Pancreas (tissue), 10 donors: ENCODE results near the gene PCDHAC2. TPM values are rescaled to one million over a fixed set of nuclear protein-coding genes. Genes with fewer than 3 reads are reported as not detected.

Source experiments
- ATAC-seq, 4 donors: fragments of 200-7000 bp; cut with Tn5 transposase; one replicate each; pipeline versions ENCODE4 v1.8.0 to v1.9.1; 2020; ENCODE audit warnings: mild to moderate bottlenecking in 4 of 4, moderate library complexity in 4 of 4
- DNase-seq, 6 donors: peaks; one replicate each; pipeline ENCODE4 v3.0.0-alpha.2; 2020
- FAIRE-seq: peaks from 2 replicates; lab custom pipeline; 2012; peaks lifted over from hg19 to GRCh38; lab: Jason Lieb, UNC
- H3K27ac ChIP-seq, 4 donors: fragments of 200-600 bp; sonication (generic); 1 replicate in 3 of 4; 2 replicates in 1 of 4; pipeline versions ENCODE4 v1.5.0 to v1.8.0; 2020
- H3K27me3 ChIP-seq, 4 donors: fragments of 200-600 bp; one replicate each; pipeline ENCODE4 v1.8.0; 2021
- H3K36me3 ChIP-seq, 3 donors: fragments of 200-600 bp; sonication (generic) in 1 of 3; one replicate each; pipeline versions ENCODE4 v1.5.0 to v1.8.0; 2020 to 2021
- H3K4me1 ChIP-seq, 3 donors: fragments of 200-600 bp; one replicate each; pipeline ENCODE4 v1.8.0; 2021
- H3K4me3 ChIP-seq, 4 donors: fragments of 200-600 bp; sonication (generic) in 2 of 4; one replicate each; pipeline versions ENCODE4 v1.5.0 to v1.8.0; 2020 to 2021
- H3K9me3 ChIP-seq, 4 donors: fragments of 200-600 bp; one replicate each; pipeline ENCODE4 v1.8.0; 2021
- WGBS, 2 donors: extraction: QIAGEN DNeasy Blood & Tissue Kit; methylation state at CpG; one replicate each; pipeline ENCODE4 v1.1.7; 2013; 5-methylcytosine and 5-hydroxymethylcytosine counted together
- intact Hi-C, 3 donors: fragments of 100-400 bp; cut with DNase I; formaldehyde crosslinking; loops; one replicate each; pipeline versions ENCODE4 v1.11.1 to v1.14.2; 2022
- polyA plus RNA-seq, 2 donors: library from polyadenylated mRNA; stranded (reverse); fragments of 200-250 nt; gene quantifications; one replicate each; pipeline ENCODE4 v1.2.3, GENCODE V29; 2013
- total RNA-seq, 6 donors: library from RNA; stranded (reverse); fragmentation: NEBNext Ultra II Directional in 4 of 6; extraction: Animal tissue kit (Norgen Biotek cat#: 25700) in 4 of 6; gene quantifications; one replicate each; pipeline versions ENCODE4 v1.2.1 to v1.2.4, GENCODE V29; 2021 to 2023
- TF ChIP-seq, protein P1 (sequence below), 4 donors: fragments of 200-600 bp; sonication (generic) in 3 of 4; IDR thresholded peaks; one replicate each; pipeline versions ENCODE4 v1.5.0 to v1.8.0; 2021; ENCODE audit warnings: antibody characterized with exemption in 4 of 4
- donor health status: healthy with polysubstance abuse.
- donor health status: DM: no; HTN: no; CAD: no; lungs with moderate emphysema.
- donor health status: DM: no; HTN: no; CAD: no.
- donor health status: control.
- donor health status: control.
- donor health status: Bipolar disorder and iron deficiency.
- donor health status: DM: yes; HTN: yes; CAD: no.
- donor health status: DM: no; HTN: no; CAD: no.
- donor health status: DM: no; HTN: no; CAD: no.
- donor health status: DM: yes; HTN: yes; CAD: no.

PCDHAC2 gene
- total and polyA plus RNA-seq, 8 donors, result 0.08 to 1.1 (median 0.68) TPM

DNA sequence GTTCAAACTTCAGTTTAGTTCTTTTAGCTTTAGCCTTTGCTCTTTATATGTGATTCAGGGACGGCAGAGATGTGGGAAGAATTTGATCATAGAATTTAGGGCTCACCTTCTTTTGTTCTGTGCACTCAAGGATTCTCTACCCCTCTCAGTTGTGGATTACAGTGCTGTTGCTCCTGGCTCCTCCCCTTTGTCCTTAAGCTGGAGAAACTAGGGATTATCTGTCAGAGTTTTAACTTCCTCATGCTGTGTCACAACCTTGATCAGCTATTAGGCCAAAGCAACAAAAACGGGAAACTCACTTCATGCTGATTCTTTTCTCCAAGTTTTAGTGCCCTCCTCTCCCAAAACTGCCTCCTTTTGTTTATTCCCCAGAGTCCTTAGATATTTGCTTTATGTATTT, 13.0 kb upstream of the PCDHAC2 start:
- H3K4me3 ChIP-seq, result no peak overlapping the region
- WGBS, 2 donors, result 34 to 36% methylated on average over 2 of the region's 2 CpGs
- H3K27ac ChIP-seq, result no peak overlapping the region
- H3K27me3 ChIP-seq, result no peaks in the 10 kb centered on the region
- no peak for FAIRE-seq
- intact Hi-C loops, result no loop called here
- ATAC-seq, result peak in 3 of 4 donors; percentile 37 to 70 (median 42)
- H3K9me3 ChIP-seq, result no peaks in the 10 kb centered on the region
- H3K4me1 ChIP-seq, result no peaks in the 10 kb centered on the region
- TF ChIP-seq, protein P1, sequence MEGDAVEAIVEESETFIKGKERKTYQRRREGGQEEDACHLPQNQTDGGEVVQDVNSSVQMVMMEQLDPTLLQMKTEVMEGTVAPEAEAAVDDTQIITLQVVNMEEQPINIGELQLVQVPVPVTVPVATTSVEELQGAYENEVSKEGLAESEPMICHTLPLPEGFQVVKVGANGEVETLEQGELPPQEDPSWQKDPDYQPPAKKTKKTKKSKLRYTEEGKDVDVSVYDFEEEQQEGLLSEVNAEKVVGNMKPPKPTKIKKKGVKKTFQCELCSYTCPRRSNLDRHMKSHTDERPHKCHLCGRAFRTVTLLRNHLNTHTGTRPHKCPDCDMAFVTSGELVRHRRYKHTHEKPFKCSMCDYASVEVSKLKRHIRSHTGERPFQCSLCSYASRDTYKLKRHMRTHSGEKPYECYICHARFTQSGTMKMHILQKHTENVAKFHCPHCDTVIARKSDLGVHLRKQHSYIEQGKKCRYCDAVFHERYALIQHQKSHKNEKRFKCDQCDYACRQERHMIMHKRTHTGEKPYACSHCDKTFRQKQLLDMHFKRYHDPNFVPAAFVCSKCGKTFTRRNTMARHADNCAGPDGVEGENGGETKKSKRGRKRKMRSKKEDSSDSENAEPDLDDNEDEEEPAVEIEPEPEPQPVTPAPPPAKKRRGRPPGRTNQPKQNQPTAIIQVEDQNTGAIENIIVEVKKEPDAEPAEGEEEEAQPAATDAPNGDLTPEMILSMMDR (IDR thresholded peaks at IDR 0.05), result no peak
- no peak for DNase-seq
- no peaks in the 10 kb centered on the region for H3K36me3 ChIP-seq

DNA sequence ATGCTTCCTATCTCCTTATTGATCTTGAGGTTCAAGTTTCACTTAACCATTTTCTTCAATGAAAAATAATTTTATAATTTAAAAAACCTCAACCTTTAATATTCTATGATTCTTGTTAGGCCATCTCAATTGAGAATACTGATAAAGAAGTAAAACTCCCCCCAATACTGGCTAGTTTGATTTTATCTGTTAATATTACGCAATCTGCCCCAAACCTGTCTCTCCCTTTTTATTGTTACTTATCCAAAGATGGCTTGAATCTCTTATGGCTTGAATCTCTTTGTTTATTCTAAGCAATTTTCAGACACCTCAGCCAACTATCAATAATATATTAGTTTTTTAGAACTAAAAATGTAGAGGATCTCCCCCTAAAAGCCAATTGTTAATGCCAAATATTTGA, 4.1 kb upstream of the PCDHAC2 start:
- no peaks in the 10 kb centered on the region for H3K27me3 ChIP-seq

DNA sequence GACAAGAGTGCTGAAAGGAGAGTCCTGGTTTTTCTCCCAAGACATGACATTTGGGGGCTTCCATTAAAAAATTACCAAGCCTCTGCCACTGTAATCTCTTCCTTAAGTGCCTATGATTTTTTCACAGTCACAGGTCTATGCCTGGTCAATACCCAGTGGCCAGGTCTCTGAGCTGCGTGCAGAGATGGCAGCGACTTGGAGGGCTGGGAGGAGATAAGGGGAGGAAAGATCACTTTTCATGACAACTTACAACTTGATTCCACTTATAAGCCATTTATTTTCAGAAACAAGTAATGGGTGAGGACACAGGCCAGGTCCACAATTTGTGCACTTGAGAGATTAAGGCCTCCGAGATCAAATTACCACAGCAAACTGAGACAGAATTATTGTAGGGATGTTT, 1.9 kb upstream of the PCDHAC2 start:
- intact Hi-C loops, result no loop called here
- Histone ChIP-seq H3K36me3 (no peaks in the 10 kb centered on the region), H3K27ac (no peak overlapping the region), H3K4me1 (no peaks in the 10 kb centered on the region), H3K9me3 (no peaks in the 10 kb centered on the region), H3K4me3 (no peak overlapping the region), H3K27me3 (no peaks in the 10 kb centered on the region)
- TF ChIP-seq, protein P1 (IDR thresholded peaks at IDR 0.05), result no peak
- ATAC-seq (no peak), FAIRE-seq (no peak), DNase-seq (no peak)
- WGBS, 2 donors, result 57 to 70% methylated on average over 3 of the region's 3 CpGs

More for the DNA sequence above, 4.1 kb upstream of the PCDHAC2 start:
- Histone ChIP-seq H3K9me3 (no peaks in the 10 kb centered on the region), H3K4me1 (no peaks in the 10 kb centered on the region), H3K36me3 (no peaks in the 10 kb centered on the region), H3K4me3 (no peak overlapping the region), H3K27ac (no peak overlapping the region)
- 87 to 94% methylated on average over 1 of the region's 1 CpG for WGBS, 2 donors
- FAIRE-seq (no peak), DNase-seq (no peak), ATAC-seq (no peak)
- intact Hi-C loops, result no loop called here
- TF ChIP-seq, protein P1 (IDR thresholded peaks at IDR 0.05), result no peak

DNA sequence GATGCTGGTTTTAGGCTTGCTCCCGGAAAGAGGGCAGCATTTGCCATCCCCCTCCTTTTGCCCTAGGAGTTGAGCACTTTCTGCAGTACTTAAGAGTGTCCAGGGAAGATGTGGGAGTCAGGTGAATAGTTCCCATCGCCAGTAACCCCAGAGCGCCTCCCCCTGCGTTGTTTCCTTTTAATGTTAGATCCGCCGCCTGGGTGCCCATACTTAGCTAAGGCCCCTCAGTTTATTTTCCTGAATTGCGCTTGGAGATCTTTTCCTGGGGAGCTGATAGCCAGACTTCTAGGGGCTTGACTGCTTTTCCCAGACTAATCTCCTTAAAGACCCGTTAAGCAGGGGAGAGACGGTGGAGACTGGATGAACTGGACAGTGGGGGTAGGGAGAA, 377 bp upstream of the PCDHAC2 start:
- intact Hi-C loops, result no loop called here
- FAIRE-seq (no peak), DNase-seq (peak in 2 of 6 donors; percentile 9 to 17), ATAC-seq (peak in 3 of 4 donors; percentile 40 to 48 (median 42))
- no peaks in the 10 kb centered on the region for H3K27me3 ChIP-seq
- WGBS, 2 donors, result 3% methylated on average over 9 of the region's 9 CpGs
- peak overlapping the region; percentile 14 to 70 (median 46) for H3K4me3 ChIP-seq
- no peaks in the 10 kb centered on the region for H3K4me1 ChIP-seq
- no peaks in the 10 kb centered on the region for H3K9me3 ChIP-seq
- H3K27ac ChIP-seq, result no peak overlapping the region
- no peaks in the 10 kb centered on the region for H3K36me3 ChIP-seq
- TF ChIP-seq, protein P1 (IDR thresholded peaks at IDR 0.05), result no peak

DNA sequence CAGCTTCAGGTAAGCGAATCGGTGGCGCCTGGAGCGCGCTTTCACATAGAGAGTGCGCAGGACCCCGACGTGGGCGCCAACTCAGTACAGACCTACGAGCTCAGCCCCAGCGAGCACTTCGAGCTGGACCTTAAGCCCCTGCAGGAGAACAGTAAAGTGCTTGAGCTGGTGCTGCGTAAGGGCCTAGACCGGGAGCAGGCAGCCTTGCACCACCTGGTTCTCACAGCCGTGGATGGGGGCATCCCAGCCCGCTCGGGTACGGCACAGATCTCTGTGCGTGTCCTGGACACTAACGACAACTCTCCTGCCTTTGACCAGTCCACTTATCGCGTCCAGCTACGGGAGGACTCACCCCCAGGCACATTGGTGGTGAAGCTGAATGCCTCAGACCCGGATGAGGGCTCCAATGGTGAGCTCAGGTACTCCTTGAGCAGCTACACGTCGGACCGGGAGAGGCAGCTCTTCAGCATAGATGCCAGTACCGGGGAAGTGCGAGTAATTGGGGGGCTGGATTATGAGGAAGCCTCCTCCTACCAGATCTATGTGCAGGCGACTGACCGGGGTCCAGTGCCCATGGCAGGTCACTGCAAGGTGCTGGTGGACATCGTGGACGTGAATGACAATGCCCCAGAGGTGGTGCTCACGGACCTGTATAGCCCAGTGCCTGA, 1.1 kb downstream of the PCDHAC2 start:
- Histone ChIP-seq H3K27me3 (no peaks in the 10 kb centered on the region), H3K4me1 (no peaks in the 10 kb centered on the region), H3K9me3 (no peaks in the 10 kb centered on the region), H3K4me3 (peak overlapping the region in 3 of 4 donors; percentile 14 to 70 (median 46)), H3K36me3 (no peaks in the 10 kb centered on the region), H3K27ac (no peak overlapping the region)
- no peak for DNase-seq
- FAIRE-seq, result no peak
- 32 to 33% methylated on average over 34 of the region's 34 CpGs for WGBS, 2 donors
- intact Hi-C loops, result no loop called here
- TF ChIP-seq, protein P1 (IDR thresholded peaks at IDR 0.05), result no peak
- peak in 2 of 4 donors; percentile 7 to 9 for ATAC-seq
